HG02840 (cell line): Measurements from ENCODE around the gene GLCCI1.
"Not testable (repeated sequence)": the region's sequence is repeated elsewhere in the genome, so short reads cannot be mapped to it uniquely, and the experiment has no call there.

Experiments
- ATAC-seq: cut with Tn5 transposase; IDR thresholded peaks from one replicate; pipeline ENCODE4 v1.9.1; 2021; ENCODE audit warnings: mild to moderate bottlenecking, moderate library complexity, moderate number of reproducible peaks; ENCODE audit not compliant: unreplicated experiment, low FRiP score

Gene GLCCI1

GRCh38 chr7:7984424-7984823 lies 15.8 kb downstream of the GLCCI1 start:
- no peak for ATAC-seq

- ATAC-seq = no peak
Observed at GRCh38 chr7:7988706-7989105, 20.1 kb downstream of the GLCCI1 start.

GRCh38 chr7:7989133-7989532 lies 20.5 kb downstream of the GLCCI1 start:
- no peak for ATAC-seq

- ATAC-seq = no peak
Observed at GRCh38 chr7:7989616-7990440, 21.2 kb downstream of the GLCCI1 start.

- no peak for ATAC-seq
Observed at GRCh38 chr7:7990441-7990761, 21.8 kb downstream of the GLCCI1 start.

- ATAC-seq = no peak
Observed at GRCh38 chr7:7992506-7992905, 23.9 kb downstream of the GLCCI1 start.

GRCh38 chr7:7995348-7995747 lies 26.8 kb downstream of the GLCCI1 start:
- ATAC-seq = not testable (repeated sequence)

- ATAC-seq = no peak
Observed at GRCh38 chr7:7996568-7996967, 28.0 kb downstream of the GLCCI1 start.

GRCh38 chr7:8000315-8000941 lies 31.8 kb downstream of the GLCCI1 start:
- ATAC-seq = no peak

GRCh38 chr7:8003077-8003476 lies 34.5 kb downstream of the GLCCI1 start:
- no peak for ATAC-seq

GRCh38 chr7:8005279-8005678 lies 36.7 kb downstream of the GLCCI1 start:
- ATAC-seq = no peak

GRCh38 chr7:8014399-8014798 lies 45.8 kb downstream of the GLCCI1 start:
- ATAC-seq = no peak

GRCh38 chr7:8015100-8015745 lies 46.6 kb downstream of the GLCCI1 start:
- no peak for ATAC-seq

- ATAC-seq = no peak
Observed at GRCh38 chr7:8015746-8016120, 47.1 kb downstream of the GLCCI1 start.

GRCh38 chr7:8017423-8017822 lies 48.8 kb downstream of the GLCCI1 start:
- ATAC-seq = no peak

- ATAC-seq = no peak
Observed at GRCh38 chr7:8018961-8019360, 50.4 kb downstream of the GLCCI1 start.

- ATAC-seq = no peak
Observed at GRCh38 chr7:8022628-8023027, 54.0 kb downstream of the GLCCI1 start.

- ATAC-seq = no peak
Observed at GRCh38 chr7:8035192-8035591, 66.6 kb downstream of the GLCCI1 start.

- peak; percentile 54 for ATAC-seq
Observed at GRCh38 chr7:8035647-8036518, 67.3 kb downstream of the GLCCI1 start.

GRCh38 chr7:8037151-8037550 lies 68.6 kb downstream of the GLCCI1 start:
- no peak for ATAC-seq
